Hepatocyte (in vitro differentiated cells): ENCODE measurements around the gene PSMB2.

ENCODE experiments used
- EZH2phosphoT487 ChIP-seq: fragments of 200-600 bp; sonication (generic); IDR thresholded peaks from one replicate; pipeline ENCODE4 v1.6.1; 2018; ENCODE audit warnings: antibody characterized with exemption, mild to moderate bottlenecking, low read depth, moderate library complexity; ENCODE audit not compliant: unreplicated experiment, severe bottlenecking
- TF ChIP-seq, protein P1 (sequence below): fragments of 200-600 bp; sonication (generic); IDR thresholded peaks from 2 replicates; pipeline ENCODE4 v1.5.1; 2016; ENCODE audit warnings: antibody characterized with exemption, mild to moderate bottlenecking; ENCODE audit not compliant: poor library complexity

DNA sequence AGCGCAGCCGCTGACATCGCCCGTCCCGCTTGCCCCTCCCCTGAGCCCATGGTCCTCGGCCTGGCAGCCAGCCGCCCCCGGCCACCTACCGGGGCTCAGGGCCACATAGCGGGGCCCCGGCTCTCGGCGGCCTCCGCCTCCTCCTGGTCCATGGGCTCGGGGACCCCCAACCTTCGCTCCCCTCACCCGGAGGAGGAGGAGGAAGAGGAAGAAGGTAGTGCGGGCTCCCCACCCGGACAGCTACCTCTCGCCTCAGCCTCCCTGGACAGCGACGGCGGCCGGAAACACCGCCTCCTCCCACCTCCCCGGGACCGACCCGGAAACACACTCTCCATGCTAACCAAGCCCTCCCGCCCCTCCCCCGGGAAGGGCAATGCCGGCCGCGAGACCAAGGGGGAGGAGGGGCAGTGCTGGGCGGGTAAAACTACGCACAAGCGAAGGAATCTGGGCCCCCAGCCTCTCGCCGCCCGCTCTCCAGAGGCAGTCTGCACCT, 84.2 kb downstream of the PSMB2 start, which contains the start of gene KIAA0319L:
- TF ChIP-seq, protein P1, sequence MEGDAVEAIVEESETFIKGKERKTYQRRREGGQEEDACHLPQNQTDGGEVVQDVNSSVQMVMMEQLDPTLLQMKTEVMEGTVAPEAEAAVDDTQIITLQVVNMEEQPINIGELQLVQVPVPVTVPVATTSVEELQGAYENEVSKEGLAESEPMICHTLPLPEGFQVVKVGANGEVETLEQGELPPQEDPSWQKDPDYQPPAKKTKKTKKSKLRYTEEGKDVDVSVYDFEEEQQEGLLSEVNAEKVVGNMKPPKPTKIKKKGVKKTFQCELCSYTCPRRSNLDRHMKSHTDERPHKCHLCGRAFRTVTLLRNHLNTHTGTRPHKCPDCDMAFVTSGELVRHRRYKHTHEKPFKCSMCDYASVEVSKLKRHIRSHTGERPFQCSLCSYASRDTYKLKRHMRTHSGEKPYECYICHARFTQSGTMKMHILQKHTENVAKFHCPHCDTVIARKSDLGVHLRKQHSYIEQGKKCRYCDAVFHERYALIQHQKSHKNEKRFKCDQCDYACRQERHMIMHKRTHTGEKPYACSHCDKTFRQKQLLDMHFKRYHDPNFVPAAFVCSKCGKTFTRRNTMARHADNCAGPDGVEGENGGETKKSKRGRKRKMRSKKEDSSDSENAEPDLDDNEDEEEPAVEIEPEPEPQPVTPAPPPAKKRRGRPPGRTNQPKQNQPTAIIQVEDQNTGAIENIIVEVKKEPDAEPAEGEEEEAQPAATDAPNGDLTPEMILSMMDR = no peak
- TF ChIP-seq EZH2phosphoT487 = no peak
